ENCODE results near the gene CLSTN2. TPM values are rescaled to one million over a fixed set of nuclear protein-coding genes. Genes with fewer than 3 reads are reported as not detected.
A peak's percentile ranks its signal among the peaks of the same experiment; 100 is the strongest.

Gene CLSTN2
- total RNA-seq, 1 donor from 2014 or later: 12.9 TPM

DNA sequence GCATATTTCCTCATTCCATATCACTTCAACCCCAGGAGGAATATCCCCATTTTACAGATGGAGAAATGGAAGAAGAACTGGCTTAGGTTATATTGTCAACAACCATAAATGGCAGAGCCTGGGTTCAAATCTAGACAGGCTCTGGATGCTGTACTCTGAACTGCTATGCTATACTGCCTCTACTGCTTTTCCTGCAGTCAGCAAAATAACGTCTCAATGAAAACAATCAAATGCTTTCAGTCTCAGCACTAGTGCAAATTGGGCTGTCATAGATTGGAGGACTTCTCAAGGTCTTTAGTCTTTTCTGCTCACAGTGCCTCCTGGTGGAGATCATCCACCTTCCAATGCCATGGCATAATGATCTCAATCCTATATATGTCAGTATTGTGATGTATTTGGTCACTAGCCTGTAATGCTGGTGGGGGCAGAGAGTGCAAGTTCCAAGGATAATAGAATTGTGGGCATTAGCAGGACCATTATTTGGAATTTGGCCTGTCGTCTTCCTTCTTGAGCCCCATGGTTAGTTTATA lies 285.0 kb downstream of the CLSTN2 start:
- Mint-ChIP-seq H3K4me3 (no peak overlapping the region), H3K27ac (no peak overlapping the region), H3K27me3 (peaks cover 3% of the 10 kb centered on the region), H3K4me1 (ENCODE audit: unreplicated experiment) (peaks cover 4% of the 10 kb centered on the region), H3K36me3 (no peaks in the 10 kb centered on the region), H3K9me3 (peaks cover 9% of the 10 kb centered on the region)
- DNase-seq (ENCODE audit: extremely low spot score, unreplicated experiment): no peak
- TF ChIP-seq, protein P1, sequence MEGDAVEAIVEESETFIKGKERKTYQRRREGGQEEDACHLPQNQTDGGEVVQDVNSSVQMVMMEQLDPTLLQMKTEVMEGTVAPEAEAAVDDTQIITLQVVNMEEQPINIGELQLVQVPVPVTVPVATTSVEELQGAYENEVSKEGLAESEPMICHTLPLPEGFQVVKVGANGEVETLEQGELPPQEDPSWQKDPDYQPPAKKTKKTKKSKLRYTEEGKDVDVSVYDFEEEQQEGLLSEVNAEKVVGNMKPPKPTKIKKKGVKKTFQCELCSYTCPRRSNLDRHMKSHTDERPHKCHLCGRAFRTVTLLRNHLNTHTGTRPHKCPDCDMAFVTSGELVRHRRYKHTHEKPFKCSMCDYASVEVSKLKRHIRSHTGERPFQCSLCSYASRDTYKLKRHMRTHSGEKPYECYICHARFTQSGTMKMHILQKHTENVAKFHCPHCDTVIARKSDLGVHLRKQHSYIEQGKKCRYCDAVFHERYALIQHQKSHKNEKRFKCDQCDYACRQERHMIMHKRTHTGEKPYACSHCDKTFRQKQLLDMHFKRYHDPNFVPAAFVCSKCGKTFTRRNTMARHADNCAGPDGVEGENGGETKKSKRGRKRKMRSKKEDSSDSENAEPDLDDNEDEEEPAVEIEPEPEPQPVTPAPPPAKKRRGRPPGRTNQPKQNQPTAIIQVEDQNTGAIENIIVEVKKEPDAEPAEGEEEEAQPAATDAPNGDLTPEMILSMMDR (conservative IDR thresholded peaks at IDR 0.05): peak; percentile 31

DNA sequence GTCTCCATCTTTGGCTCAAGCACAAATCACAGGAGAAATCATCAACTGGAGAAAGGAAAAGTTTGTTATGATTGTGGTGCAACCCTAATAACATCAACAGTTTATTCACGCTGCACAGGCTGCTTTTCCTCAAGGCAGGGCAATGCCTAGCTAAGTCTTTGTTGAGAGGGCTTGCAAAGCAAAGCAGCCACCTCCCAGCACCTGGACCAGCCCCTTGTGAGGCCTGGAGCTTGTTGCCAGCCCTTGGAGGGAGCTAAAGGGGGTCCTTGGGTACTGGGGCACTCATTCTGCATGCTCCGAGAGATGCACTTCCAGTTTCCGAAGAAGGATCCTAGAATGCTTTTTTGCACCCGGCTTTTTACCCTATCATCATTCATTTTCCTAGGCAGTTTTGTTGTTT lies 288.2 kb downstream of the CLSTN2 start:
- H3K27me3 Mint-ChIP-seq: no peaks in the 10 kb centered on the region
- DNase-seq (ENCODE audit: extremely low spot score, unreplicated experiment): no peak
- no peaks in the 10 kb centered on the region for H3K36me3 Mint-ChIP-seq
- H3K27ac Mint-ChIP-seq: no peak overlapping the region
- H3K4me3 Mint-ChIP-seq: no peak overlapping the region
- TF ChIP-seq, protein P1 (conservative IDR thresholded peaks at IDR 0.05): no peak
- H3K4me1 Mint-ChIP-seq (ENCODE audit: unreplicated experiment): peaks cover 4% of the 10 kb centered on the region
- H3K9me3 Mint-ChIP-seq: peaks cover 3% of the 10 kb centered on the region

DNA sequence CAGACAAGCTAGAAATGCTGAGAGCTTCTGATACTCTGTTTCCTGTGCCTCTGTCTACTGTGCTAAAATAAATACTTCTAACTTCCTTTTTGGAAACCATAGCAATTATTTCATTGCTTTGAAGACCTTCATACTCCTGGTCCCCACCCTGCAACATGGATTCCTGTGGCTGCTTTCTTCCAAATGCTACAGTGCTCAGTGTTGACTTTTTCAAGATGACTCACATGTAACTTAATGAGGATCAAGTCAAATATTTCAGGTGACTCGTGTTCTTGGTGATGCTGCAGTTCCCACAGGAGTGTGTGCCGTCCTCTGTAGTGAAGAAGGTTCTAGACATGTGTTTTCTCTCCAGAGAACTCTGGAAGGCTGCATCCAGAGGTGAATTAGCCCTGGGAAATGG lies 288.6 kb downstream of the CLSTN2 start:
- no peak for DNase-seq (ENCODE audit: extremely low spot score, unreplicated experiment)
- H3K36me3 Mint-ChIP-seq: no peaks in the 10 kb centered on the region
- peaks cover 2% of the 10 kb centered on the region for H3K4me1 Mint-ChIP-seq (ENCODE audit: unreplicated experiment)
- H3K4me3 Mint-ChIP-seq: no peak overlapping the region
- TF ChIP-seq, protein P1 (conservative IDR thresholded peaks at IDR 0.05): no peak
- H3K27ac Mint-ChIP-seq: no peak overlapping the region
- H3K9me3 Mint-ChIP-seq: peaks cover 8% of the 10 kb centered on the region
- peaks cover 2% of the 10 kb centered on the region for H3K27me3 Mint-ChIP-seq

DNA sequence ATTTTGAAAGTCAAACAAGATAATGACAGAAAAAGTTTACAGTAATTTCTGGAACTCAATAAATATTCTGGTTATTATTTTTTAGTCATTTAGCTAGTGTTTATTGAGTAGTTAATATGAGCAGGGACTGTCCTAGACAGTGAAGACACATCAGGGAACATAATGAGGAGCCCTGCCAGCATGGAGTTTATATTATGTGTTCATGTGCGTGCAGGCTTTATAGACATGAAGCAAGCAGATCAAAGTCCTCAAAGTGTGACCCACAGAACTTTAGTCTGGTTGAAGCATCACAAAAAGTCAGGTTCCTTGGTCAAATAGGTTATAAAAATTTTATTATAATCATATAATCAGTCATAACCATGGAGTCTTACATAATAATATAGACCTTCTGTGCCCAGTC lies 289.3 kb downstream of the CLSTN2 start:
- Mint-ChIP-seq H3K27me3 (peaks cover 5% of the 10 kb centered on the region), H3K36me3 (no peaks in the 10 kb centered on the region), H3K9me3 (peaks cover 11% of the 10 kb centered on the region), H3K27ac (no peak overlapping the region), H3K4me3 (no peak overlapping the region), H3K4me1 (ENCODE audit: unreplicated experiment) (no peaks in the 10 kb centered on the region)
- no peak for DNase-seq (ENCODE audit: extremely low spot score, unreplicated experiment)
- TF ChIP-seq, protein P1 (conservative IDR thresholded peaks at IDR 0.05): no peak

DNA sequence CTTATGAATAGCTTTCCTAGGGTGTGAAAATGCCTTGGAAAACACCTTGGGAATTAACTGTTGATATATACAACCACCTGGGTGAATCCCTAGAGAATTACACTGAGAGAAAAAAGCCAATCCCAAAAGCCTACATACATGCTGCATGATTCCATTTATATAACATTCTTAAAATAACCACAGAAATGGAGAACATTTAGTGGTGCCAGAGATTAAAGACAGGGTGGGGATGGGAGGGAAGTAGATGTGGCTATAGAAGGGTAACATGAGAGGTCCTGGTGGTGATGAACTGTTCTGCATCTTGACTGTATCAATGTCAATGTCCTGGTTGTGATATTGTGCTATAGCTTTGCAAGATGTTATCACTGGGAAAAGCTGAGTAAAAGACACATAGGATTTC lies 291.0 kb downstream of the CLSTN2 start:
- Mint-ChIP-seq H3K4me1 (ENCODE audit: unreplicated experiment) (no peaks in the 10 kb centered on the region), H3K36me3 (no peaks in the 10 kb centered on the region), H3K9me3 (peaks cover 19% of the 10 kb centered on the region), H3K27me3 (peaks cover 14% of the 10 kb centered on the region), H3K4me3 (no peak overlapping the region), H3K27ac (no peak overlapping the region)
- no peak for DNase-seq (ENCODE audit: extremely low spot score, unreplicated experiment)
- TF ChIP-seq, protein P1 (conservative IDR thresholded peaks at IDR 0.05): no peak

DNA sequence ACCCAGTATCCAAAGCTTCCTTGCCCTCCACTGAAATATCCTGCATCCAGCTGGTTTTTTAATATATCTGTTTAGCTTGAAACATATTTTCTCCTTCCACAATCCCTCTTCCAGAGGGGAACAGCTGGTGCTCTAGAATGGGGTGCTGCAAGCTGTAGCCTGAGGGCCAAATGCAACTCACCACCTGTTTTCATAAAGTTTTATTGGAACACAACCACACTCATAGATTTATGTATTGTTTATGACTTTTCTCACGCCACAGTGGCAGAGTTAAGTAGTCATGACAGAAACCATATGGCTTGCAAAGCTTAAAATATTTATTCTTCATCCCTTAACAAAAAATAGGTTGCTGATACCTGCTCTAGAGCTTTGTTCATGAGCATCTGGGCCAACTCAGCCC lies 298.7 kb downstream of the CLSTN2 start:
- Mint-ChIP-seq H3K4me1 (ENCODE audit: unreplicated experiment) (no peaks in the 10 kb centered on the region), H3K27ac (no peak overlapping the region), H3K36me3 (no peaks in the 10 kb centered on the region), H3K27me3 (peaks cover 22% of the 10 kb centered on the region), H3K4me3 (no peak overlapping the region), H3K9me3 (peaks cover 10% of the 10 kb centered on the region)
- DNase-seq (ENCODE audit: extremely low spot score, unreplicated experiment): no peak
- TF ChIP-seq, protein P1 (conservative IDR thresholded peaks at IDR 0.05): no peak
